ENCODE measurements around the gene IFI27L2.

GRCh38 chr14:94173471-94173884 is 44.1 kb upstream of the IFI27L2 start:
- TF ChIP-seq CTCF (IDR thresholded peaks at IDR 0.05) = no peak
- no peak for TF ChIP-seq ZFX (IDR thresholded peaks at IDR 0.05; ENCODE audit: borderline replicate concordance)

Data from 22Rv1 (cell line).